Muscle layer of duodenum (tissue), 2 donors: ENCODE results near the gene NCOA5.
"Not testable (repeated sequence)": the region's sequence is repeated elsewhere in the genome, so short reads cannot be mapped to it uniquely, and the experiment has no call there.

Experiments used
- H3K27ac ChIP-seq: one replicate; pipeline ENCODE4 v1.7.0; 2013; ENCODE audit warnings: mild to moderate bottlenecking, low read length
- H3K27me3 ChIP-seq: one replicate; pipeline ENCODE4 v1.7.0; 2013; ENCODE audit warnings: low read depth, mild to moderate bottlenecking, control low read depth, low read length
- H3K36me3 ChIP-seq, 2 donors: one replicate each; pipeline ENCODE4 v1.7.0; 2013; ENCODE audit warnings: low read length in 2 of 2, control low read depth in 1 of 2, mild to moderate bottlenecking in 1 of 2; ENCODE audit not compliant: insufficient read depth in 2 of 2, control insufficient read depth in 1 of 2
- H3K4me1 ChIP-seq, 2 donors: one replicate each; pipeline ENCODE4 v1.7.0; 2013; ENCODE audit warnings: low read length in 2 of 2, mild to moderate bottlenecking in 2 of 2, control low read depth in 1 of 2, moderate library complexity in 1 of 2; ENCODE audit not compliant: insufficient read depth in 2 of 2, control insufficient read depth in 1 of 2
- H3K4me3 ChIP-seq, 2 donors: one replicate each; pipeline ENCODE4 v1.7.0; 2013; ENCODE audit warnings: low read length in 2 of 2, low read depth in 1 of 2, mild to moderate bottlenecking in 1 of 2
- H3K9me3 ChIP-seq, 2 donors: one replicate each; pipeline ENCODE4 v1.7.0; 2013; ENCODE audit warnings: low read length in 2 of 2, control low read depth in 1 of 2, mild to moderate bottlenecking in 1 of 2; ENCODE audit not compliant: control insufficient read depth in 1 of 2
- donor health status: healthy.

NCOA5 gene

DNA sequence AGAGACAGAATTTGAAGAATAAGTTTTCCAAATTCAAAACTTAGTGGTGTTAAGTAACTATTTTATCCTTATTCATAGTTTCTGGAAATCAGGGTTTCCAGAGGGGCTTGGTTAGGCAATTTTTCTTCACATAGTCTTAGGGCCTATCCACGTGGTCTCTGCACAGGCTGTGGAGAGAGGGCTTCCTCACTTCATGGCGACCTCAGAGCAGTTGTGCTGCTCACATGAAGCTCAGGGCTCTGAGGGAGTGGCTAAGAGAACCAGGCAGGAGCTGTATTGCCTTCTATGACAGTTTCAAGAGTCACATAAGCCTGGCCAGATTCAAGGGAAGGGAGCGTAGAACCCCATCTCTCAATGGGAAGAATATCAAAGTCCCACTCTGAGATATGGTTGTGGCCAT, 14.5 kb upstream of the NCOA5 start:
- Histone ChIP-seq H3K27ac (no peak overlapping the region), H3K4me1 (peaks cover 0 to 4% of the 10 kb centered on the region in 2 donors), H3K4me3 (no peak overlapping the region), H3K27me3 (peaks cover 10% of the 10 kb centered on the region), H3K36me3 (no peaks in the 10 kb centered on the region), H3K9me3 (peaks cover 0 to 3% of the 10 kb centered on the region in 2 donors)

DNA sequence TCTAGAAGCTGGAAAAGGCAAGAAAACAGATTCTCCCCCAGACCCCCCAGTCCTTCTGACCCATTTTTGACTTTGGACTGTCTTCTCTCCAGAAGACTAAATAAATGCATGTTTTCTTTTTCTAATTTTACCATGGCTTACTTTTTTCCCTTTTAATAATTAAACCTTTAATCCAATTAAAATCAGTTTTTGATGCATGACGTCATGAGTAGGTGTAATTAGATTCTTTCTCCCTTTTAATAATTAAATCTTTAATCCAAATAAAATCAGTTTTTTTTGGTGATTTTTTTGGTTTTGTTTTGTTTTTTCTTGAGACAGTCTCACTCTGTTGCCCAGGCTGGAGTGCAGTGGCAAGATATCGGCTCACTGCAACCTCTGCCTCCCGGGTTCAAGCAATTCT, 13.2 kb upstream of the NCOA5 start:
- Histone ChIP-seq H3K4me1 (peaks cover 0 to 4% of the 10 kb centered on the region in 2 donors), H3K27me3 (peaks cover 16% of the 10 kb centered on the region), H3K4me3 (no peak overlapping the region), H3K36me3 (no peaks in the 10 kb centered on the region), H3K27ac (no peak overlapping the region), H3K9me3 (peaks cover 0 to 3% of the 10 kb centered on the region in 2 donors)

DNA sequence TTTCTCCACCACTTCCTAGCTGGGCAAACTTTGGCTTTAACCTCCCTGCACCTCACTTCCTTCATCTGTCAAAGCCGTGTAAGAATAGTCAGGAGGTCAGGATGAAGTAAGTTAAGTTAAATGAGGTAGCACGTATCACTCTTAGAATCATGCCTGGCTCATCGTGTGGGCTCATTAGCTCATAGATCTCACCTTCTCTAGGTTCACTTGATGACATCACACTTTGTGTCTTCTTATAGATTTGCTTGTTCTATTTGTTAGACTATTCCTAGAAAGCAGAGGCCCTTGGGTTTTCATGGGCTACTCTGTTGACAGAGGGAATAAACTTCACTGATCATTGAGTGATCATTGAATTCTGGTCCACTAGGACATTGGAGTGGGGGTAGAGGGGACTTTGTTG, 12.2 kb upstream of the NCOA5 start:
- Histone ChIP-seq H3K9me3 (peaks cover 0 to 3% of the 10 kb centered on the region in 2 donors), H3K36me3 (no peaks in the 10 kb centered on the region), H3K4me3 (no peak overlapping the region), H3K27me3 (peaks cover 16% of the 10 kb centered on the region), H3K27ac (no peak overlapping the region), H3K4me1 (peaks cover 0 to 4% of the 10 kb centered on the region in 2 donors)

DNA sequence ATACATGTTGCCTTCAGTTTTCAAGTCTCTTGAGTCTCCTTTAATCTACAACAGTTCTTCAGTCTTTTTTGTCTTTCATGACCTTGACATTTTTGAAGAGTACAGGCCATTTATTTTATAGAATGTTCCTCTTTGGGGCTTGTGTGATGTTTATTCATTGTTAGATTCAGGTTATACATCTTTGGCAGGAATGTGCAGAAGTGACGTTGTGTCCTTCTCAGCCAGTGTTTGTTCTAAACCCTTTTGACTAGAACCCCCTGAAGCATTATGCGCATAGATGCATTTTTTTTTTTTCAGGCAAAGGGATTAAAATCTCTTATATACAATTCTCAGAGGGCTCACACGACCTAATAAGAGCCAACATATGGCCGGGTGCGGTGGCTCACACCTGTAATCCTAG, 11.2 kb upstream of the NCOA5 start:
- Histone ChIP-seq H3K27ac (no peak overlapping the region), H3K27me3 (peaks cover 16% of the 10 kb centered on the region), H3K4me1 (peaks cover 0 to 4% of the 10 kb centered on the region in 2 donors), H3K4me3 (no peak overlapping the region), H3K36me3 (no peaks in the 10 kb centered on the region), H3K9me3 (peaks cover 0 to 3% of the 10 kb centered on the region in 2 donors)

GRCh38 chr20:46100444-46100843, 10.7 kb upstream of the NCOA5 start:
- H3K36me3 ChIP-seq, H3K9me3 ChIP-seq, H3K4me1 ChIP-seq, H3K27ac ChIP-seq, H3K4me3 ChIP-seq: not testable (repeated sequence)
- H3K27me3 ChIP-seq: peaks cover 16% of the 10 kb centered on the region

GRCh38 chr20:46099491-46100287, 9.9 kb upstream of the NCOA5 start:
- Histone ChIP-seq H3K27ac (no peak overlapping the region), H3K4me3 (peak overlapping the region in 1 of 2 donors; percentile 33), H3K27me3 (peaks cover 16% of the 10 kb centered on the region)

DNA sequence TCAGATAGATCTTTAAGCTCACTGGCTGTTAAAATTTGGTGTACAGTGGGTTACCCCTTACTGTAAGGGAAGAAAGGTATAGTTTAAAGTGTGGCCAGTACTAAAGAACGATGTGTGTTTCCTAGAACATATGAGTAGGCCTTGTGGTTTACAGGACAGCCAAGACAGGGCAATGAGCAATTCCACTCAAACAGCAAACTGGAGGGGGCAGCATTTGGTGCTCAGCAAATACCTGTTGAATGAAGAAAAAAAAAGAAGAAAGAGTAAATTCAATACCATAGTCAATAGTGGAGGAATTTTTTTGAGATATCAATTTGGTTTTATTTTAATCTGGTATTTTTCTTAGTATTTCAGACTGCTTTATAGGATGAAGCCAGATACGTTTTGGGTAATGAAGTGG, 3.8 kb upstream of the NCOA5 start:
- no peaks in the 10 kb centered on the region for H3K9me3 ChIP-seq
- H3K27ac ChIP-seq: no peak overlapping the region
- peaks cover 2 to 8% of the 10 kb centered on the region in 2 donors for H3K4me1 ChIP-seq
- no peak overlapping the region for H3K4me3 ChIP-seq
- no peaks in the 10 kb centered on the region for H3K36me3 ChIP-seq
- H3K27me3 ChIP-seq: peaks cover 2% of the 10 kb centered on the region

More at GRCh38 chr20:46099491-46100287, 9.9 kb upstream of the NCOA5 start:
- Histone ChIP-seq H3K4me1 (peaks cover 0 to 4% of the 10 kb centered on the region in 2 donors), H3K36me3 (no peaks in the 10 kb centered on the region), H3K9me3 (peaks cover 0 to 3% of the 10 kb centered on the region in 2 donors)

DNA sequence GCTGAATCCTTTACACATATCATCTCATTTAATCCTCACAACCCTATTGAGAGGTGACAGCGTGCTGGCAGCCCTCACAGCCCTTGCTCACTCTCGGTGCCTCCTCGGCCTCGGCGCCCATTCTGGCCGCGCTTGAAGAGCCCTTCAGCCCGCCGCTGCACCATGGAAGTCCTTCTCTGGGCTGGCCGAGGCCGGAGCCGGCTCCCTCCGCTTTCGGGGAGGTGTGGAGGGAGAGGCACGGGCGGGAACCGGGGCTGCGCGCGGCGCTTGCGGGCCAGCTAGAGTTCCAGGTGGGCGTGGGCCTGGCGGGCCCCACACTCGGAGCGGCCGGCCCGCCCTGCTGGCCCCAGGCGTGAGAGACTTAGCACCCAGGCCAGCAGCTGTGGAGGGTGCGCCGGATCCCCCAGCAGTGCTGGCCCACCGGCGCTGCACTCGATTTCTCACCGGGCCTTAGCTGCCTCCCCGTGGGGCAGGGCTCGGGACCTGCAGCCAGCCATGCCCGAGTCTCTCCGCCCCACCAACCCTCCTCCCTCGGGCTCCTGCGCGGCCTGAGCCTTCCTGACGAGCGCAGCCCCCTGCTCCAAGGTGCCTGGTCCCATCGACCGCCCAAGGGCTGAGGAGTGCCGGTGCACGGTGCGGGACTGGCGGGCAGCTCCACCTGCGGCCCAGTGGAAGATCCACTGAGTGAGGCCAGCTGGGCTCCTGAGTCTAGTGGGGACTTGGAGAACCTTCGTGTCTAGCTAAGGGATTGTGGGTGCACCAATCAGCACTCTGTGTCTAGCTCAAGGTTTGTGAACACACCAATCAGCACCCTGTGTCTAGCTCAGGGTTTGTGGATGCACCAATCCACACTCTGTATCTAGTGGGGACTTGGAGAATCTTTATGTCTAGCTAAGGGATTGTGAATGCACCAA, 2.1 kb upstream of the NCOA5 start:
- H3K4me3 ChIP-seq, H3K27ac ChIP-seq, H3K9me3 ChIP-seq, H3K36me3 ChIP-seq, H3K27me3 ChIP-seq: not testable (repeated sequence)
- H3K4me1 ChIP-seq: peaks cover 15 to 17% of the 10 kb centered on the region in 2 donors

DNA sequence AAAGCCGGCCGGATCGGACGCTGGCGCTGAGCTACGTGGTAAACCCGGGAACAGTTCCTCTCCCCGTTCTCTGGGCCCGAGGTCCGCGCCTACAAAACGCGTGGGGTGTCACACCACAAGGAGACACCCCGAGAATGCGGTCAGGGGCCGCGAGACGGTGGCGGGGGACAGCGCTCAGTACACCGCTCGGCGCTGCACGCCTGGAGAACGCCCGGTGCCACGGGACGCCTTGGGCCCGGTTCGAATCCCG, 670 bp downstream of the NCOA5 start:
- H3K9me3 ChIP-seq: no peaks in the 10 kb centered on the region
- peaks cover 26 to 37% of the 10 kb centered on the region in 2 donors for H3K4me1 ChIP-seq
- peak overlapping the region; percentile 80 to 86 for H3K4me3 ChIP-seq
- no peaks in the 10 kb centered on the region for H3K36me3 ChIP-seq
- no peaks in the 10 kb centered on the region for H3K27me3 ChIP-seq
- peak overlapping the region; percentile 76 for H3K27ac ChIP-seq

GRCh38 chr20:46088409-46089166, 1.2 kb downstream of the NCOA5 start:
- Histone ChIP-seq H3K9me3 (no peaks in the 10 kb centered on the region), H3K4me1 (peaks cover 26 to 42% of the 10 kb centered on the region in 2 donors), H3K36me3 (no peaks in the 10 kb centered on the region), H3K27me3 (no peaks in the 10 kb centered on the region), H3K4me3 (peak overlapping the region; percentile 80 to 86), H3K27ac (peak overlapping the region; percentile 76)

- Histone ChIP-seq H3K9me3 (no peaks in the 10 kb centered on the region), H3K4me3 (no peak overlapping the region), H3K27ac (no peak overlapping the region), H3K4me1 (peaks cover 30 to 56% of the 10 kb centered on the region in 2 donors), H3K27me3 (no peaks in the 10 kb centered on the region), H3K36me3 (no peaks in the 10 kb centered on the region)
Measured at GRCh38 chr20:46087161-46087560, 2.6 kb downstream of the NCOA5 start.
